ENCODE results near the gene ATP11C.
"Not testable (repeated sequence)": the region's sequence is repeated elsewhere in the genome, so short reads cannot be mapped to it uniquely, and the experiment has no call there.

The ATP11C gene

GRCh38 chrX:139932901-139933796 lies at the start of gene ATP11C:
ATP11C (minus strand) TSS chrX:139933053; CDS start chrX:139932042, 1,011 bp downstream.
- no peak for DNase-seq (ENCODE audit: low spot score)

GRCh38 chrX:139974471-139974870 lies 41.6 kb upstream of the ATP11C start:
- DNase-seq (ENCODE audit: low spot score), result no peak

GRCh38 chrX:139972629-139973624 lies 40.1 kb upstream of the ATP11C start:
- DNase-seq (ENCODE audit: low spot score), result no peak

- DNase-seq (ENCODE audit: low spot score), result no peak
Observed at GRCh38 chrX:139972113-139972512, 39.3 kb upstream of the ATP11C start.

- DNase-seq (ENCODE audit: low spot score), result no peak
Observed at GRCh38 chrX:139971394-139971749, 38.5 kb upstream of the ATP11C start.

- no peak for DNase-seq (ENCODE audit: low spot score)
Observed at GRCh38 chrX:139969286-139969685, 36.4 kb upstream of the ATP11C start.

GRCh38 chrX:139967750-139968149 lies 34.9 kb upstream of the ATP11C start:
- no peak for DNase-seq (ENCODE audit: low spot score)

GRCh38 chrX:139967300-139967699 lies 34.4 kb upstream of the ATP11C start:
- DNase-seq (ENCODE audit: low spot score), result no peak

GRCh38 chrX:139966159-139966558 lies 33.3 kb upstream of the ATP11C start:
- not testable (repeated sequence) for DNase-seq (ENCODE audit: low spot score)

GRCh38 chrX:139965421-139965820 lies 32.6 kb upstream of the ATP11C start, which contains the start of gene CXorf66:
CXorf66 (minus strand) TSS chrX:139965521; CDS start chrX:139965496, 25 bp downstream.
- no peak for DNase-seq (ENCODE audit: low spot score)

GRCh38 chrX:139961091-139961490 lies 28.2 kb upstream of the ATP11C start:
- DNase-seq (ENCODE audit: low spot score), result not testable (repeated sequence)

GRCh38 chrX:139949703-139950102 lies 16.9 kb upstream of the ATP11C start:
- DNase-seq (ENCODE audit: low spot score), result no peak

GRCh38 chrX:139945075-139945474 lies 12.2 kb upstream of the ATP11C start:
- no peak for DNase-seq (ENCODE audit: low spot score)

- DNase-seq (ENCODE audit: low spot score), result no peak
Observed at GRCh38 chrX:139936259-139936658, 3.4 kb upstream of the ATP11C start.

- peak; percentile 6 for DNase-seq (ENCODE audit: low spot score)
Observed at GRCh38 chrX:139933904-139934303, 1.1 kb upstream of the ATP11C start.

GRCh38 chrX:139932073-139932900 lies 566 bp downstream of the ATP11C start:
- no peak for DNase-seq (ENCODE audit: low spot score)

- DNase-seq (ENCODE audit: low spot score), result no peak
Observed at GRCh38 chrX:139931646-139932072, 1.2 kb downstream of the ATP11C start.

- DNase-seq (ENCODE audit: low spot score), result no peak
Observed at GRCh38 chrX:139930916-139931645, 1.8 kb downstream of the ATP11C start.

GRCh38 chrX:139930401-139930800 lies 2.5 kb downstream of the ATP11C start:
- DNase-seq (ENCODE audit: low spot score), result no peak

GRCh38 chrX:139929876-139930275 lies 3.0 kb downstream of the ATP11C start:
- DNase-seq (ENCODE audit: low spot score), result no peak

GRCh38 chrX:139924696-139925095 lies 8.2 kb downstream of the ATP11C start:
- no peak for DNase-seq (ENCODE audit: low spot score)

Measured in HuH-7 (cell line).